HL-60/S4 (cell line): ENCODE results near the gene PRR16.

Experiments used
- in situ Hi-C: fragments of 300-500 bp; cut with MboI; formaldehyde crosslinking; loops from 2 replicates; pipeline ENCODE4 v1.14.3; 2022; ENCODE audit warnings: low sequenced_read_pairs

PRR16 gene

DNA sequence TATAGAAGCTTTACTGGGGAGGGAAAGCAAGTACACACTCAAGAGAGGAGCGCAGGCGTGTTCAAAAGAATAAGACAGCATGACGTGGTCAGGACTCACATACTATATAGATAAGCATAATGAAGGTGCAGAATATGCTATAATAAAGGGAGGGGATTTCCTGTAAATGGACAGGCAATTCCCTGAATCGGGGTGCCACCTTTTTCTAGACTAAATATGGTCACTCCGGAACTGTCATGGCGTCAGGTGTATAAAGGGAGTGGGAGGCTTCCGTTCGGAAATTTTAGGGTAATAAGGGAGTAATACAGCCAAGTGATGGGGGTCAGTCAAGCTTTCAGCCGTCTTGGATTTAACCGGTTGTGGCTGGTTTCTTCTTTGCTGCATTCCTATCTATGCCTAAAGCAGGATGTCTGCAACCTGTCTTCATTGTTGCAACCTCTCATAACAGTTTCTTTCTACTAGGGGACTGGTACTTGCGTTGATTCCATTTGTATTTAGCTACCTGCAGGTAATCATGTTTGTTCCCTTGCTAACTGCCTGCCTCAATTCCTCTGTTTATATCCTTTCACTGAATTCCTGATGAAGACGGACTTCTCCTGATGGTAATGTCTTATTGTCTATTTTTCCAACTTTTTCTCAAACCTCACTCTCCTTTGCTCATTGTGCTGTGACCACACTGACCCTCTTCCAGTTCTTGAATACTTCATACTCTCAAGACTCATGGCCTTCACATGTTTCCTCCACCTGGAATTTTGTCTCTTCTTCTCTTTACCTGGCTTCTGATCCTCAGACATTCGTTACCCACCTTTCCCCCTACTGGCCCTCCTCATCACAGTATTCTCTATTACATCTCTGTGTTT lies 48.9 kb downstream of the PRR16 start:
- in situ Hi-C loops = no loop called here

DNA sequence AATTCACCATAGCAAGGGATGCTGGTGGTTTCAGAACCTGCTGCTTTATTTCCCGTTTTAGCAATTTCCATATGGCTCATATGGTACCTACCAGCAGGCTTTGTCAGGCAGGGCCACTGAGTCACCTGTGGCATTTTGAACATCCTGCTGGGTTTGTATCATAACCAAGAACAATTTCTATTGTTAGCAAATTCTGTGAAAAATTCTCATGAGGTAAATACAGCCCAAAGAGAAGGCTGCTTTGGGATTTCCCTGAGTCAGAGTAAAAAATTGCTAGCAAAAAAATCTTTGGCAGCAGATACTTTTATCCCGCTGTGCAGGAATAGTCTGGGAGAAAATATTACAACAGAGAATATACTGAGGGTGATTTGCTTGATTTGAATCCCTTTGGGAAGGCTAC lies 52.7 kb downstream of the PRR16 start:
- in situ Hi-C loops = no loop called here

DNA sequence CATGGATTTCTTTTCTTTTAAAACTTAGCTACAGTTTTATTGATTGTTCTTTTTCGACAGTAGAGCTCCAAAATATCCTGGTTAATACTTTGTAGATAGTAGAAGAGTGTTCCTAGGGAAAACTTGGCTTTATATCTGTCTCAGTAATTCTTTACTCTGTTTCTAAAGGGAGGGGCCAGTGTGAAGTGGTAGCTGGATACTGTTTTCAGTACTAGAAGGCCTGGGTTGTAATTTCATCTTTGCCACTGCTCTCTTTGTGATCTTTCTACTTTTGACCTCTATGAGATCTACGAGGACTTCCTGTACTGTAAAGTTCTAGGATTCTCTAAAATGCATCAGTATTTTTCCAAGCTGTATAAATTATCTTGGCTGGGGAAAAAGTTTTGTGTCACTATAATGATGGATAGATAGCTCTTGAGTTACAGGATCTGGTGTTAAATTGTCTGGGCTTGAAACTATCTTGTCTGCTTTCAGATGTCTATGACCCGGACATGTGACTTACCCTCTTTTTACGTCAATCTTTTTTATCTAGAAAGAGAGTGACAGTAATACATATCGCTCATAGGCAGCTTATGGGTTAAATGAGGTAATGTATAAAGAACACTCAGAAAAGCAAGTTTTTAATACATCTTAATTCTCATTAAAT lies 53.6 kb downstream of the PRR16 start:
- in situ Hi-C loops = no loop called here

DNA sequence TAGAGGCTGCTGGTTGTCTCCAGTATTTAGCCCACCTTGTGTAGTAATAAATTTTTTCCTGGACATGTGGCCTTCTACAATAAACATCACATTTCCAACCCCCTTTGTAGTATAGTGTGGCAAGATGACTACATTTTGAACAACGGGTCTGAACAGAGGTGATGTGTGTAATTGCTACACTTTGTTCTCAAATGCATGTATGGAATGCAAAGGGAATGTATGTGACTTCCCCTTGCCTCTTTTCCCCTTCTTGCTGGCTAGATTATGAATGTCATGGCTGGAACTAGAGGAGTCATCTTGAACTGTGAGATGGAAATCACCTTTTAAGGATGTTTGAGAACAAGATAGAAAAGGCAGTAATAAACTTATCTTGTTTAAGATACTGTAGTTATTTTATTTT lies 54.5 kb downstream of the PRR16 start:
- in situ Hi-C loops = no loop called here

DNA sequence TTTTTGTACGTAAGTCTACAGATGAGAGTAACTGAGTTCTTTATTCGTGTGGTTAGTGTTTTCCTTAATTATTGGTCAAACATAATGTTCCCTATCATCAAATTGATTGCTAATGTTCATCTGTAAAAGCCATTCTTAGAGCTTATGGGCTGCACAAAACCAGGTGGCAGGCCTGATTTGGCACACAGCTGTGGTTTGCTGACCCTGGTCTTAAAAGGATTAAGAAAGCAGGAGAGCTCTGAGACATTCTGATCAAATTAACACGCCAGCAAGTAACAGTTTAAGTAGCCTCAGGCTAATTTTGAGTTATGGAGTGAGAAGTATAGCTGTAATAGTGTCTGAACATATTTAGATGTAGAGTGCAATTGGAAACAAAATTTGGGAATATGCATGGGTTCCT lies 63.2 kb downstream of the PRR16 start:
- in situ Hi-C loops = no loop called here

DNA sequence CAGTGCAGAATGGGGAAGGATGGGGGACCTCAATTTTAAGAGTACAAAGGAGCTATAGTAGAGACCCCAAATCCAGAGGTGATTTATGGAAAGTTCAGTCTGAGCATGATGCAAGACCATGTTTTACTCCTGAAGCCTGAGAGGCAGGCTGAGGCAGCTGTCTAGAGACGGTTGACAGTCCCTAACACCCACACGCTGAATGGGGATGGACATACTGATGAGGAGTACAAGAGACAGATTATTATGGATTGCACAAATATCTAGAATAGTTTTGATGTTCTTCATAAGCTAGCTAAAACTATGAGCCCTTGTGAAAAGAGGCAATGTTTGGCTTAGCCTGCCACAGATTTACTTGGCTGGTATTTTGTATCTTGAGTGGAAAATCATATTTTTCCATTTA lies 64.5 kb downstream of the PRR16 start:
- in situ Hi-C loops = no loop called here

DNA sequence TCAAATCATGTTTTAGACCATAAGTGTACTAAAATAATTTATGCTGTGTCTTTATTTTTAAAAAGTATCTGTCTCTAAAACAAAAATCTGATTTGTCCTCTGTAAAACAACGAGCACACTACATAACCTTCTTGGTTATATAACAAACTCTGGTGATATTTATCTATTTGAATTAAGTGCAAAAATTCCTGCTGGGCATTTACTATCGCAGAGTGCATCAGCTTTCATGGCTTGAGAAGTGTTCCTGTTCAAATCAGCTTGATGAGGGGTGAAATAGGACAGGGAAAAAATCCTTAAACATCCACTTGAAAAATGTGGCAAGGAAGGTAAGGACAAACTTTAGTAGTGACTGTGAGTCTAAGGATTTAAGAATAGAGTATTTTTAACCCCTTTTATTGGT lies 65.3 kb downstream of the PRR16 start:
- in situ Hi-C loops = no loop called here

DNA sequence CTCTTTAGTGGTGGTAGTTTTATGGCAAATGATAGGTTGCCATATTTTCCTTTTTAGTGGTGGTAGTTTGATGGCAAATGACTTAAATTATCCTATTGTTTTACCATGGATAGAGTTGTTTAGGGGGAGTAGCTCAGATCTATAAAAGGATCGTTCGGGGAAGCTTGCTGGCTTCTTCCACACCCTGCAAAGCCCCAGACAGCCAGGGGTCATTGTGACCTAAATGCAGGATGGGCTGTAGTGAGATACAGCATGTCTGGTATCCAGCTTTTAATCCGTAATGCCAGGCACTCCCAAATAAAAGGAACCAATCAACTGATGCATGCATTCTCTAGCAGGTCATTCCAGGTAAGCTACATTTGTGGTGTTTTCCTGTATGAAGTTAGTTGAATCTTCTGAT lies 67.1 kb downstream of the PRR16 start:
- in situ Hi-C loops = no loop called here

DNA sequence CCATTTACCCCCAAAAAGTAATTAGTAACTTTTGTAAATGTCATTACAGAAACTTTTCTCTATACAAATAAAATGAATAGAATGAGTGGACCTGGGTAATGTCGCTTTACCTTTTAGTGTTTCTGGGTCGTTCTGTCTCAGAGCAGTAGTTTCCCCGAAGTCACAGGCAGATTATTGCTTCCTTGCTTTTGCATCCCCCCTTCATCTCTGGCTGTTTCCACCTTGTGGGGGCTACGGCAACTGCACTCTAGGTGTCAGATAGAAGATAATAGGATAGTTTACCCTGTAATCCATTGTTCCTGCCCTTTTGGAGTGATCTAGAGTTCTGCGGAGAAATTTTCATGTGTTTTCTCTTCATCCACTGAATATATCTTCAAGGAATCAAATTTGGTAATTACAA lies 68.7 kb downstream of the PRR16 start:
- in situ Hi-C loops = no loop called here

DNA sequence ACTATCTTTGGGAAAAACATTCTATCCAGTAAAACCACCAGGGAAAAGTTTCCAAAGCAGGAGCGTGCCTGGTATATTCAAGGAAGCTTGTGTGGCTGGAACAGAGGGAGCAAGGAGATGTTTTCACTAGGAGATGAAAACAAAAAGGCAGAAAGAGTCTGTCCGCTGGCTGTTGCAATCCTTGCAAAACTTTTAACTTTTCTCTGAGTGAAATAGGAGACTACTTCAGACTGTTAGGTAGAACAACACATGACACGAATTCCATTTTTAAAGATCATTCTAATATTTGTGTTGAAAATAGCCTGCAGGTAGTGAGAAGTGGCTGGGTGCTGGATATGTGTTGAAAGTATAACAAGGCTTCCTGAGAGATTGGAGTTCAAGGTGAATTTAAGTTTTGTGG lies 69.5 kb downstream of the PRR16 start:
- in situ Hi-C loops = no loop called here

DNA sequence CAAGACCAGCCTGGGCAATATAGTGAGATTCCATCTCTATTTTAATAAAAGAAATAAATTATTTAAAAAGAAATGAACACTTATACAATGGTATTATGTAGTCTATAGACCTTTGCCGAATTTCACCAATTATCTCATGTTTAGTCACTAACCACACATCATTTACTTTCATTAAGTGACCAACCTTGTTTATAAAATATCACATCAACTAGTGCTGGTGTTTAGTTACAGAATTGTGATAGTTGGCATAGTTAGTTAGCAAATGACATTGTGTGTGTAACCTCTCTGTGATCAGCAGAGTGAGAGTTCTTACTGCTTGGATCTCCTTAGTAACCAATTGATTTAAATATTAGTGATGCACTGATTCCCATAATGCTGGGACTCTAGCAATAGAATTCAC lies 71.8 kb downstream of the PRR16 start:
- in situ Hi-C loops = no loop called here

DNA sequence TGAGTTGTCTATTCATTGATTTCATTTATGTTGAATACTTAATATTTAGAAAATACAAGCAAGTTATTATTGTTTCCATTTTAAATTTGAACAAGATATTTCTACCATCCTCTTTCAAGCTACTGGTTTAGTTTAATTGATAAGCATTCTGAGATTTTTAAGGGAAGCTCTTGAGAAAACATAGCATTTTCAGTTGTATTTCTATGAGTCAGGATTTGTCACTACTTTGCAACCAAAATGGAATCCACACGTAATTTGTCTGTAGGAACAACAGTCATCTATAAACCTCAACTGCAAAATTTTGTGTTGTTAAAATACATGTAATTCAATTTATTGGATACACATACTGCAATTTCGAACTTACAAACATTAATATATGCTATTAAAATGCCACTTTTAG lies 74.0 kb downstream of the PRR16 start:
- in situ Hi-C loops = no loop called here

DNA sequence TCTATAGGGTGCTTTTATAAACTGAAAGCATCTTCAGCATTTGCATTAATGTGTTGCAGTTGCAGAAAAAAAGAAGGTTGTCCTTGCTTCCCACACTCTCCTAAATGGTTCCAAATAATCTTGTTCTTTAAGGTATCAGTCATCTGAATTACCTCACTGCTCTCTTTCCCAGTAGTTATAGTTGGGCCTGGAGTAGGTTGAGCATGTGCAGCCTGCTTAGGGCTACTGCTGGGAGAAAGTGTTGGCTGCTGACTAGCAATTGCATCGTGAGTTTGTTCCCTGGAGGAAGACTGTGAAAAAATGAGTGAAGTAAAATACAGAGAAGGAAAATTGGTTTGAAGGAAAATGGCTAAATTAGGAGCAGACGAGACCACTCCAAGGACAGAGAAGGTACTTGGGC lies 74.5 kb downstream of the PRR16 start:
- in situ Hi-C loops = no loop called here

DNA sequence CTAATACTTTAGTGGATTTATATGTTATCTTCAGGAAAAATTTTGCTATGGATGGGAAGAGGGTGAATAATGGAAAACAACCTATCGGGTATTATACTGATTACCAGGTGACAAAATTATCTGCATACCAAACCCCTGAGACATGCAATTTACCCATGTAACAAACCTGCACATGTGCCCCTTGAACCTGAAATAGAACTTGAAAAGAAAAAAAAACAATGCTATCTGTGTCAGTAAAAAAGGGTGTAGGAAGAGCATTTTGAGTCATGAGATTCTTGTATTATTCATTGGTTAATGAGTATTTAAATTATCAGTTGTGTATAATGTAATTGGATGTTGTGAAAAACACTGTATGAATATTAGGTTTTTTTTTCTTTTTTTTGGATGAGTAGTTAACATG lies 75.4 kb downstream of the PRR16 start:
- in situ Hi-C loops = no loop called here

DNA sequence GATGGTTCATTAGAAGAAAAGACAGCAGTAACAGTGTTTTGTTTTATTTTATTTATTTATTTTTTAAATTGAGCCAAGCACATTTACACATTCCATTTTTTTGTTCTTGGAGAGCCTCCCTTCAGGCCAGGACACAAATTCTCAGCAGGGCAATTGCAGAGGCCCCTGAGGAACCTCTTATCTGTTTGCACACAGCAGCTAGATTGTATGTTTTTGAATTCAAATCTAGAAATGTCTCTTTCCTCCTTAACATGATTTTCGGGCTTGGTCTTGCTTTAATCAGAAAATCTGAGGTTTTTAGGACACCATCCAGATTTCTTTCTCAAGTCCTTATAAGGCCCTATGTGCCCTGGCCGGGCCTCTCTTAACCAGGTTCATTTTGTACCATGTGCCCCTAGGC lies 76.0 kb downstream of the PRR16 start:
- in situ Hi-C loops = no loop called here

DNA sequence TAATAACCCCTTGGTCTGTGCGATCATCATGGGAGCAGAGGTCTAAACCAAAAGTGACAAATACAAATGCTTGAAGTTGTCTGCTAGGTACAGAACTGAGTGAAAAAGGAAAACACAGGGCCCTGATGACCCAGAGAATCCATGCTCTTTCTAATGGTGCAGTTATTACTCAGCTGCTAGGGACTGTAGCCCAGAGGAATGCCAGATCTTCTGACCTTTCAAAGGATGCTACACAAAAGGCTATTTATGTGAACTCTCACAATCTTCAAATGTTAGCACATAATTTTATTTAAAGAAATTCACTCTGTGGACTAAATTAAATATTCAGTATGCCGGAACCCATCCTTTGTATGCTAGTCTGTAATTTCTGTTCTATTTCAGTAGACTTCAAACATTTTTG lies 79.9 kb downstream of the PRR16 start:
- in situ Hi-C loops = no loop called here

DNA sequence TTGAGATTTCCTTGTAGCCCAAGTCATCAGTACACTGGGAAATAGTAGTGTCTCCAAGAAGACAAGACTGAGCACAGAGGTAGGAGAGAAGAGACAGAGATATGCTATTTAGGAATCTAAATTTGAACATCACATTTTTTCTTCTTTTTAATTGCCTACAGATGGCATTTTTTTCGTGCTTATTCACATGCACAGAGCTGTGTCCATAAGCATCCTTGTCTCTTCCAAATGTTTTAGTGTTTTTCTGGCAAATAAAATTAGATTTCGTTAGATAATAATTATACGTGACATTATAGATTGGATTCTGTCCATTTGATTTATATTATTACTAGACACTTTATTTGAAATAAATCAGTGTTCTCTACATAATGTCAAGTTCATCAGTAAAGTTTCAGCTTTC lies 80.9 kb downstream of the PRR16 start:
- in situ Hi-C loops = no loop called here

DNA sequence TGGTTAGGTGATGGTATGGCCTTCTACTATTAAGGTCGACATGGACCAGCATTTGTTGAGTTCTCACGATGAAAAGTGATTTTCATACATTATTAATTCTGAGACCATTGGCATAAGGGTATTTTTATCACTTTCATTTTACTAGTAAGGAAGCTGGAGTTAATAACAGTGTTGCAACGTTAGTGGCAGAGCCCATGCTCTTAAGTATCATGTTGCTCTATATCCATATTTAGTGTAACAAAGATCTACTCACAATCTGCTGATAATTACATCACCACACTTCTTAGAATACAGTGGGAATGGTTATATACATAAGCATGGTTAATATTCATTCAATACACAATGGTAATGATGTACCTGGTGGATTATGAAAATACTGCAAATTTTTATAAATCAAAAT lies 81.9 kb downstream of the PRR16 start:
- in situ Hi-C loops = no loop called here

DNA sequence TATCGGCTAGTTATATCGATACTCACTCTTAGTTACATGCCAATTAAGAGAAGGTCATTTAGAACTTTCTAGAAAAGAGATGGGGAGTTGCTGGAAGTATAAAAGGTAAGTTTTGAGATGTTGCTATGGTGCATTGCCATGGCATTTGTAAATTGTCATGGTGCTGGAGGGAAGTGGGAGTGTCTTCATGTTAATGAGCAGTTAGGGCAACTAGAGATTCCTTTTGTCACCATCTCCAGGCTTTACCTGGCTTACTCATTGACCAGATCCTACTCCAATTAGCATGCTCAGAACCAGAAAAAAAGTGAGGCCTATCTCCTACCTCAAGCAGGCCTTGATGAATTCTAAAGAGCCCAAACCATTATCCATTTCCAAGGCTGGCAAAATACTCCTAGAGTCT lies 82.8 kb downstream of the PRR16 start:
- in situ Hi-C loops = no loop called here

DNA sequence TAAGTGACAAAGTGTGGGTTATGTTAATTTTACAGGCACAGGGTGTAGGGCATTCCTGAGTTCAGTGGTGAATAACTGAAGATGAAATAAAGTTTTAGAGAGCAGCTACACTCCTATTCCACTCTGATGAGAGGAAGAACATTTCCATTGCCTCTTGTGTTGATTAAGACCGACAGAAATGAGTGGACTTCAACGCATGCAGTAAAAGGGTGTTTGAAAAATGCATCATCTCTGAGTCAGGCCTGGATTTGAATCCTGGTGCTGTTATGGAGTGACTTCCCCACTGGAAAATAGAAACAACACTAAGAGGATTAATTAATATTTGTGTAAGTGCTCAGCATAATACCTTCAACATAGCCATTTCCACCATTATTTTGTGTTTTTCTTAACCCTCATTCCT lies 86.3 kb downstream of the PRR16 start:
- in situ Hi-C loops = no loop called here

DNA sequence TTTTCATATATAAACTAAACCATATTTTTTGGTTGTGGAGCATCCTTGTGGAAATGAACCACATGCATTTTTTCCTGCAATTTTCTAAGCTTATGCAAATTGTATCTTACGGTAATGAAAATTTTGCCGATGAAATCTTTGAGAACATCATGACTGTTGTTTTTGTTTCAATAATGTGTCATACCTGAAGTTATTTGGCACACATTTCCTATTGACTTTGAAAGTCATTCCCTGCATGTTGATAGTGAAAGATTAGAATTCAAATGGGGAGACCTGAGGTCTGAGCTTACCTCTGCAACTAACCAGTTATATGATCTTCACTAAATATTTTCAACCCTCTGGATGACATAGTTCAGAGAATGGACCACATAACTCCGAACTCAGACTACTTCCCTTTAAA lies 88.5 kb downstream of the PRR16 start:
- in situ Hi-C loops = no loop called here

DNA sequence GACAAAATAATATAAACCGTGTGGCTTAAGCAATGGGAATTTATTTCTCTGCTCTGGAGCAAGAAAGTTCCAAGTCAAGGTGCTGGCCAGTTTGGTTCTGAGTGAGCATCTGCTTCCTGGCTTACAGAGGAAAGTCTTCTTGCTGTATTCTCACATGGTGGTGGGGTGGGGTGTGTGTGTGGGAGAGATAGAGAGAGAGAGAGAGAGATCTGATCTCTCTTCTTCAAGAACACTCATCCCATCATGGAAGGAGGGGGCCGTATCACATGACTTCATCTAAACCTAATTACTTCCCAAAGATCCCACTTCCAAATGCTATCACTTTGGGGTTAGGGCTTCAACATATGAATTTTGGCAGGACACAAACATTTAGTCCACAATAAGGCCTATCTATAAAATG lies 91.2 kb downstream of the PRR16 start:
- in situ Hi-C loops = no loop called here

DNA sequence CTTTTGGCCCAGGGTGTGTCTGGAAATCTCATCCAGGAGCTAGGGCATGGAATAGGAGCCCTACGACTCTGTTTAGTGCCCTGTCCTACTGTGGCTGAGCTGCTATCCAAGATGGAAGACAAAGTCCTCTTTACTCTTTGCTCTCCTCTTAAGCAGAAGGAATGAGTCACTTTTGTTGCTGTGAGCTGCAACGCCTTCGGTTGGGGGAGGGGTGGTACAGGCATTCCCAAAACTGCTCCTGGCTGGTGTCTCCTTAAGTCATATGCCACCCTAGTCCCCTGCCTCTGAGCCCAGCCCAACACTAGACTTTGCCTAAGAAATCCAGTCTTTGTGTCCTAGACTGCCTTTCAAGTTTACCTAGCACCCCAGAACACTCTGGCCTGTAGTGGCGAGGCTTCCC lies 99.9 kb downstream of the PRR16 start:
- in situ Hi-C loops = no loop called here
